ENCODE data around the gene MCF2L2.

Gene MCF2L2

DNA sequence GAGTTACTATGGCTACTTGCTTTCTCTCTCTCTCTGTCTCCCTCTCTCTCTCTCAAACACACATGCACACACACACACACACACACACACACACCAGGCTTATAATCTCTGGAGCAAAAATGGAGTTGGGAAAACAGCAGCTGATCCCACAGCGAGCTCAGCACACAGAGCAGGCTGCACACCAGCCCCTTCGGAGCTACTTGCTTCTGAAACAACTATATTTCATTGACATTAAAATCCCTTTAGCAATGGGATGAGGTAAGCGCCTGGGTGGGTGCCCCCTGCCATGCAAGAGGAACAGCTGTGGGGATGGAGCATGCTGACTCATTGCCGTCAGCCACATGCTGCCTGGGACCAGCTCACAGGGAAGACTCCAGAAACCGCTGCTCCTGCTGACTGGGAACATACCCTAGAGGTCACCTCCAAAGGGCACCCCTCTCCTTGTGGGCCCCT lies 129.7 kb downstream of the MCF2L2 start:
- DNase-seq (ENCODE audit: extremely low read depth, insufficient read length): no peak
- no peaks in the 10 kb centered on the region for H3K36me3 ChIP-seq (ENCODE audit: control insufficient read depth, insufficient read depth, low read length)
- H3K27me3 ChIP-seq (replicated peaks; ENCODE audit: control insufficient read depth, insufficient read depth, low read length): no peaks in the 10 kb centered on the region
- no peak overlapping the region for H3K4me3 ChIP-seq (replicated peaks; ENCODE audit: low read depth, low read length)
- TF ChIP-seq CTCF (IDR thresholded peaks at IDR 0.05; ENCODE audit: insufficient read depth, low read length, poor library complexity, severe bottlenecking): no peak

DNA sequence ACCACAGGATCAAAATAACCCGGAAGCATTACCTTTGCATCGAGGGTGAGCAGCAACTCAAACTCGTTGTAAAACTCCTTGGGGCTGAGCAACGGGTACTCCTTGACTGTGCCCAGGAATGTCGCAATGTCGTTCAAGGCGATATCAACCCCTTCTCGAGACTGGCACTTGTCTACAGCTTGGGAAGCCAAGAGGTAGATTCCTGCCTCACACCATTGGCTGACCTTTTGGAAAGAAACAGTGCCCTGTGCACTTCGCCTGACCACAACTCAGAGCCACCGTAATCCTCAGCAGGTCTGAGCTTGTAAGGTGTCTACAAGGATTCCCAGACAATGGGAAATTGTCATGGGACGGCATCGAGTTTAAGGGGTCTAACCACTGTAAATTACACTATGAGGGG lies 131.5 kb downstream of the MCF2L2 start:
- no peaks in the 10 kb centered on the region for H3K27me3 ChIP-seq (replicated peaks; ENCODE audit: control insufficient read depth, insufficient read depth, low read length)
- no peaks in the 10 kb centered on the region for H3K36me3 ChIP-seq (ENCODE audit: control insufficient read depth, insufficient read depth, low read length)
- TF ChIP-seq CTCF (IDR thresholded peaks at IDR 0.05; ENCODE audit: insufficient read depth, low read length, poor library complexity, severe bottlenecking): no peak
- no peak for DNase-seq (ENCODE audit: extremely low read depth, insufficient read length)
- H3K4me3 ChIP-seq (replicated peaks; ENCODE audit: low read depth, low read length): no peak overlapping the region

GRCh38 chr3:183295211-183295610 lies 133.2 kb downstream of the MCF2L2 start:
- no peak for DNase-seq (ENCODE audit: extremely low read depth, insufficient read length)
- Histone ChIP-seq H3K4me3 (replicated peaks; ENCODE audit: low read depth, low read length) (no peak overlapping the region), H3K27me3 (replicated peaks; ENCODE audit: control insufficient read depth, insufficient read depth, low read length) (no peaks in the 10 kb centered on the region), H3K36me3 (ENCODE audit: control insufficient read depth, insufficient read depth, low read length) (no peaks in the 10 kb centered on the region)
- no peak for TF ChIP-seq CTCF (IDR thresholded peaks at IDR 0.05; ENCODE audit: insufficient read depth, low read length, poor library complexity, severe bottlenecking)

DNA sequence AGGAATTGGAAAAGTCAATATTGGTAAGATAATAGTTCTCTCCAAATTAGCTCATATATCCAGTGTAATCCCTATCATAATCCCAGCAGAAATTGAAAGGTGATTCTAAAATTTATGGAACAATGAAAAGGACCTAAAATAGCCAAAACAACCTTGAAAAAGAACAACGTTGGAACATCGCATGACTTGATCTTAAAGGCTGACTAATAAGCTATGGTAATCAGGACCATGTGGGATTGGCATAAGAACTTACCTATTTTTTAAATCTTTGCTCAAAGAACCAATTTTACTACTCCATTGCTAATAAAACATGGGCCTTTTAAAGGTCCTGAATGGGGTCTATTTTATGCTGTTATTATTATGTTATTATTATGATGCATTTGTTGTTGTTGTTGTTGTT lies 134.5 kb downstream of the MCF2L2 start:
- no peaks in the 10 kb centered on the region for H3K27me3 ChIP-seq (replicated peaks; ENCODE audit: control insufficient read depth, insufficient read depth, low read length)
- DNase-seq (ENCODE audit: extremely low read depth, insufficient read length): no peak
- no peak for TF ChIP-seq CTCF (IDR thresholded peaks at IDR 0.05; ENCODE audit: insufficient read depth, low read length, poor library complexity, severe bottlenecking)
- H3K36me3 ChIP-seq (ENCODE audit: control insufficient read depth, insufficient read depth, low read length): no peaks in the 10 kb centered on the region
- no peak overlapping the region for H3K4me3 ChIP-seq (replicated peaks; ENCODE audit: low read depth, low read length)

DNA sequence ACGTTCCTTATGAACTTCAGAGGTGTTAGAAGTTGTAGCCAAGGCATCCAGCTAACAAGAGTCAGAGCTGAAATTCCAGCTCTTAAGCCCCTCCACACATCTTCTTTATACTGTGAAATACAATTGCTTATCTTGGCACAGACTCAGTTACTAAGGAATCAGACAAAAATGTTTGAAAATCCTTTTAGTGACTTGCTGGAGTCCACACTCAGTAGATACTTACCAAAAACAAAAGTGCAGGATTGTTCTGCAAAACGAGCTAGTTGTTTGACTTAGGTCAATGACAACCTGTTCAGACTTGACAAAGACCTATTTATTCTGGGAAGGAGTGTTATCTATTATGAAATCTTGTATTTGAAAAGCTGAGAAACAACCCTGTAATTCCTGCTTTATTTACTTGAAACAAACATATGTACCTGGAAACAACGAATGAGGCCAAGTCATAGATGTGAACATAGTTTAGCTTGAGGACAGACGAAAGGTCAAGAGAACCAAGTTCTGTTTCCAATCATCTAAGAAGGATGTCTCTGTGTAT lies 136.9 kb downstream of the MCF2L2 start:
- TF ChIP-seq CTCF (IDR thresholded peaks at IDR 0.05; ENCODE audit: insufficient read depth, low read length, poor library complexity, severe bottlenecking): no peak
- no peaks in the 10 kb centered on the region for H3K27me3 ChIP-seq (replicated peaks; ENCODE audit: control insufficient read depth, insufficient read depth, low read length)
- no peak for DNase-seq (ENCODE audit: extremely low read depth, insufficient read length)
- H3K4me3 ChIP-seq (replicated peaks; ENCODE audit: low read depth, low read length): no peak overlapping the region
- H3K36me3 ChIP-seq (ENCODE audit: control insufficient read depth, insufficient read depth, low read length): no peaks in the 10 kb centered on the region

GRCh38 chr3:183290216-183290615 lies 138.2 kb downstream of the MCF2L2 start:
- Histone ChIP-seq H3K36me3 (ENCODE audit: control insufficient read depth, insufficient read depth, low read length) (no peaks in the 10 kb centered on the region), H3K27me3 (replicated peaks; ENCODE audit: control insufficient read depth, insufficient read depth, low read length) (no peaks in the 10 kb centered on the region), H3K4me3 (replicated peaks; ENCODE audit: low read depth, low read length) (no peak overlapping the region)
- no peak for DNase-seq (ENCODE audit: extremely low read depth, insufficient read length)
- TF ChIP-seq CTCF (IDR thresholded peaks at IDR 0.05; ENCODE audit: insufficient read depth, low read length, poor library complexity, severe bottlenecking): no peak

Measured in GM06990 (cell line).